ENCODE results near the gene SH2D3A.
"Not testable (repeated sequence)": the region's sequence is repeated elsewhere in the genome, so short reads cannot be mapped to it uniquely, and the experiment has no call there.

Gene SH2D3A

DNA sequence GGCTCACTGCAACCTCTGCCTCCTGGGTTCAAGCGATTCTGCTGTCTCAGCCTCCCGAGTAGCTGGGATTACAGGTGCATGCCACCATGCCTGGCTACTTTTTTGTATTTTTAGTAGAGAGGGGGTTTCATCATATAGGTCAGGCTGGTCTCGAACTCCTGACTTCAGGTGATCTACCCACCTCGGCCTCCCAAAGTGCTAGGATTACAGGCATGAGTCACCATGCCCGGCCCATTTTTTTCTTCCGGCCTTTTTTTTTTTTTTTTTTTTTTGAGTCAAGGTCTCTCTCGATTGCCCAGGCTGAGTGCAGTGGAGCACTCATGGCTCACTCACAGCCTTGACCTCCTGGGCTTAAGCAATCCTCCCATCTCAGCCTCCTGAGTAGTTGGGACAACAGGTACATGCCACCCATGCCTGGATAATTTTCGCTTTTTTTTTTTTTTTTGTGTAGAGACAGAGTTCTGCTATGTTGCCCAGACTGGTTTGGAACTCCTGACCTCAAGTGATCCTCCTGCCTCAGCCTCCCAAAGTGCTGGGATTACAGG is 4.9 kb downstream of the SH2D3A start:
- not testable (repeated sequence) for DNase-seq (ENCODE audit: low read depth in 2 of 2, low spot score in 1 of 2)

DNA sequence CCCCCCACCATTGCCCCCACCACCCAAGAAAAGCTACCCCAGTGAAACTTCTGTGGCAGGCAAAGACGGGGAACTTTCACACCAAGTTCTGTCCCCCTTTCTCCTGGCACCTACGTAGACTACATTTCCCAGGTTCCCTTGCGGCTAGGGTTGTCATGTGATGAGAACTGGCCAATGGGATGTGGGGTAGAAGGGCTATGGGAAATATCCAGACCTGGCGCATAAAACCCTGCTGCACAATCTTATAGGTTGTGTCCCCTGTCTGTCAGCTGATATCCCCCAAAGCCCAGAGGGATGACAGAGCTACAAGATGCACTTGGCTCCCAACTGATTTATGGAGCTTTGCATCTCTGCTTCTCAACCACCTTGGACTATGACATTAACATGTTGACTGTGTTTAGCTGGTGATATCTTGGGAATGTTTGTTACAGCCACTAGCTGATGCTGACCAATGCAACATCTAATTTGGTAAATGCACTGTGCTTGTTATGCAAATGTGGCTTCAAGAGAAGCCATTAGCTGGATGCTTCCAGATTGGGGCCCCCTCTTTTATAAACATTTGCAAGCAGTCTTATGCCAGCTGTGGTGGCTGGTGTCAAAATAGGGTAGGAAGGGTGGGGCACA is 6.1 kb downstream of the SH2D3A start:
- DNase-seq (ENCODE audit: low read depth in 2 of 2, low spot score in 1 of 2), result no peak

- no peak for DNase-seq (ENCODE audit: low read depth in 2 of 2, low spot score in 1 of 2)
Observed at GRCh38 chr19:6760606-6761005, 6.6 kb downstream of the SH2D3A start.

DNA sequence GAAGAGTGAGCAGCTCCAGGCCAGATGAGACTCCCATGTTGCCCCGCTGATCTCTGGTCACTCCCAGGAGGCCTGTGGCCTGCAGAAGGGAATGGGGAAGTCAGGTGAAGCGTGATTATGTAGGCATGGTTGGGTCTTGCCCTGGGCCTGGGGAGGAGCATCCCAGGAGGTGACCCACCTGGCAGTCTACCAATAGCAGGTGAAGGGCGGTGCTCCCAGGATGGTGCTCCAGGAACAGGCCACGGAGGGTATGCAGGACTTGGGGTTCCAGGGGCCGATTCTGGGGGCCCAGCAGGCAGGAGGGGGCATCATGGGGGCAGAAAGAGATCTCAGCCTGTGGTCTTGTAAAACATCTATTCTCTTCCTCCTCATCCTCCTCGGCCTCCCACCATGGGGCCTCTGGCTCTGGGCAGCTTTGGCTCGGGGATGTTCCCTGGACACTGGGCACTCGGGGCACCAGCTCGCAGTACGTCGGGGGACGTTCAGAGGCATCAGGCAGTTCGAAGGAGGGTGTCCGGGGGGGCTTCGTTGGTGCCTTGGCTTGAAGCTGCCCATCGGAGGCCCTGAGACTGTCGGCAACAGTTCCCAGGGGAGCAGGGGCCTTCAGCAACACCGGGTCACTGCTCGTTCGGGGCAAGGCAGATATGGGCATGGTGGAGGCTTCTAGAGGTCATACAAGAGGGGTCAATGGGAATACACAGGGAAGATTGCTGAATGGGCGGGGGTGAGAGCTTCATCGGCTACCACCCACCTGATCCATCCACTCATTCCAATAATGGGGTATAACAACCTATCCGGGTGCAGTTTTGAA is 12.4 kb downstream of the SH2D3A start:
- DNase-seq (ENCODE audit: low read depth in 2 of 2, low spot score in 1 of 2), result no peak

DNA sequence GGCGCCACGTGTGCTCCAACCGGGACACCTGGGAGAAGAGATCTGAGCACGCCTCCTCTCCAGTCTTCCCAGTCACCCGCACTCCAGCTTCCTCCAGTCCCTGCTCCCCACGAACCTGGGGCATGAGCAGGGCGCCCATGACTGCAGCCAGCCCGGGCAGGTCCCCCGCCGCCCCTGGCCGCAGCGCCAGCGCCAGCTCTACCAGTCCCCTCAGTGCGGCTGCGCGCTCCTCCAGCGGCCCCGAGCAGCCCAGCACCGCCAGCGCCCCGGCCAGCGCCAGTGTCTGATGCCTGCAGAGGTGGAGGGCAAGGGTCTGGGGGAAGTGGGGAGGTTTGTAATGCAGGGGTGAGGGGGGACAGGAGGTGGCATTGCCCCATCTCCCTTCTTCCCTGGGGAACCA is 13.1 kb downstream of the SH2D3A start:
- no peak for DNase-seq (ENCODE audit: low read depth in 2 of 2, low spot score in 1 of 2)

DNA sequence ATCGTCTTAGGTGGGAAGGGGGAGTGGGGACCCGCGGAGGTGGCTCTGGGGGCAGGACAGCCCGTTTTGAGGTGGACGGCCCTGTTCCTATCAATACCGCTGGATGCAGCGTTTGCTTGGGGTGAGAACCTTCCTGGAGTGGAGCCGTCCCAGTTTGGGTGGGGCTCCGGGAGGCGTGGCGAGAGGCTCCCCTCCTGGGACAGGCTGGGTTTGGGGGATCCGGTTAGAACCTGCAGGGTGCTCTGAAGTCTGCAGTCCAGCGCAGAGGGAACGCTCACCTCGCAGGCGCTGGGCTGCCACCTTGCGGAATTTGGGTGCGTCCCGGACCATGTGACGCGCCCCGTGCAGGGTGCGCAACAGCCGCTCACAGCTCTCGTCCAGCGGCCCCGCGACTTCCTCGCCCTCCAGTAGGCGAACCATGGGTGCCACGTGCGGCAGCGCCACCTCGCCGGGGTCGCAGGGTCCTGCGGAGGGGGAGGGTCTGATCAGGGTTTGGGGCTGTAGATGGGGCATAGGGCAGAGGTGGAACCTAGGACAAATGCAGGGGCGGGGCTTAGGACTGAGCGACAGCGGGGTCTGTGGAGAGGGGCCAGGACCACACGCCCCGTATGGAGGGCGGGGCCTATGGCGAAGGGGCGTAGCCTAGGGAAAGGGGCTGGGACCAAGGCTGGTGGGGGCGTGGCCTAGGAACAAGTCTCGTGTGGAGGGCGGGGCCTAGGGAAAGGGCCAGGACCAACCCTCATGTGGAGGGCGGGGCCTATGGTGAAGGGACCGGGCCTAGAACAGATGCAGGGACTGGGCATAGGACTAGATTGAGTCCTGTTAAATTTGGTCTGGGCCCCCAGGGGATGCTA is 13.8 kb downstream of the SH2D3A start:
- DNase-seq (ENCODE audit: low read depth in 2 of 2, low spot score in 1 of 2), result peak; percentile 43 to 50

DNA sequence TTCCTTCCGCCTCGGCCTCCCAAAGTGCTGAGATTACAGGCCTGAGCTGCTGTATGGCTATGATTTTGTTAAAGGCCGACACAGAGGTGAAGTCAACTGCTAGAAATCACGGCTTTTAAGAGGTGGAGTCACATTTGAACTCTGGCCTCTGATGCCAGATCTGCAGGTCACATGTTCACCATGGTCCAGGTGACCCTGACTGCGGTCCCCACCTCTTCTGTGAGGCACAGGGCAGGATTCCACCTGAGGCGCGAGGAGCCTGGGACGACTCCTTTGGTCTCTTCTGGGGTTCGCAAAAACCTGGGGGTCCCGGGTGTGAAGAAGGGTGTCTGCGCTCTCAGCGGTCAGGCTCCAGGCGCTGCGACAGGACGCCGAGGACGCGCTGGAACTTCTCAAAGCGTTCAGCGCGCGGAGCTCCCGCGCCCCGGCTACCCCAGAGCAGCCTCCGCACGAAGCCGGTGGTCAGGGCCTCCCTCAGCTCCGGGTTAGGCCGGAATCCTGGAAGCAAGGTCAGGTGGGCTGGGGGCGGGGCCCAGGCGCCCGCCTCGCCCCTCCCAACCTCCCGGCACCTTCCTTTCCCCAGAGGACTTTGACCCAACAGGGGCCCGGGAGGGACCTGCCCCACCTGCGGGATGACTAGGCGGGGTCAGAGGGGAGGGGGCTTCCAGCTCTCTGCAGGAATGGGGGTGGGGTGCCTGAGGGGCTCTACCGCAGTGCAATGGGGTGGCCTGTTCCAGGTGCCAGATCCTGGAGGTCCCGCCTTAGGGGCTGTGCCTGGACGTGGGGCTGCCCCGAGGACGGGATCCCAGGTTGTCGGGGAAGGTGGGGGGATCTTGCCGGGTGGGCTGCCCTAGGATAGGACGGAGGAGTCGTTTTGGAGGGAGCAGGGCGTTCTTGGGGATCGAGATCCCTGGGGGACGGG is 14.7 kb downstream of the SH2D3A start:
- no peak for DNase-seq (ENCODE audit: low read depth in 2 of 2, low spot score in 1 of 2)

- DNase-seq (ENCODE audit: low read depth in 2 of 2, low spot score in 1 of 2), result no peak
Observed at GRCh38 chr19:6751189-6751588, 16.0 kb downstream of the SH2D3A start.

GRCh38 chr19:6750062-6750461 is 17.2 kb downstream of the SH2D3A start:
- no peak for DNase-seq (ENCODE audit: low read depth in 2 of 2, low spot score in 1 of 2)

GRCh38 chr19:6748543-6748942 is 18.7 kb downstream of the SH2D3A start:
- DNase-seq (ENCODE audit: low read depth in 2 of 2, low spot score in 1 of 2), result not testable (repeated sequence)

DNA sequence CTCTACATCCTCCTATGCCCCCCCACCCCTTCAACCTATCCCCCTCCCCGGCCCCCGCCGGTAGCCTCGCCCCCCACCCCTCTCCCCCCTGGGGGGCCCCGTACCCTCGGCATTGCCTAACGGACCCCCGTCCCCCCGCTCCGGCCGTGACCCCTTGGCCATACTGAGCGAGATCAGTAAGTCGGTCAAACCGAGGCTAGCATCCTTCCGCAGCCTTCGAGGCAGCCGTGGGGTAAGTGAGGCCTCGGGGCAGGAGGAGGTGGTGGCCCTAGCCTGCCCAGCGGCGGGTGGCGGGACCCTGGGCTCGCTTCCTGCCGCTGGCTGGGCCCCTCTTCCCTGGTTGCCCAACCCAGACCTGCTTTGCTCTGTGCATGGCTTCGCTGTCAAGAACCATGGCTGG is 21.3 kb downstream of the SH2D3A start:
- DNase-seq (ENCODE audit: low read depth in 2 of 2, low spot score in 1 of 2), result no peak

DNA sequence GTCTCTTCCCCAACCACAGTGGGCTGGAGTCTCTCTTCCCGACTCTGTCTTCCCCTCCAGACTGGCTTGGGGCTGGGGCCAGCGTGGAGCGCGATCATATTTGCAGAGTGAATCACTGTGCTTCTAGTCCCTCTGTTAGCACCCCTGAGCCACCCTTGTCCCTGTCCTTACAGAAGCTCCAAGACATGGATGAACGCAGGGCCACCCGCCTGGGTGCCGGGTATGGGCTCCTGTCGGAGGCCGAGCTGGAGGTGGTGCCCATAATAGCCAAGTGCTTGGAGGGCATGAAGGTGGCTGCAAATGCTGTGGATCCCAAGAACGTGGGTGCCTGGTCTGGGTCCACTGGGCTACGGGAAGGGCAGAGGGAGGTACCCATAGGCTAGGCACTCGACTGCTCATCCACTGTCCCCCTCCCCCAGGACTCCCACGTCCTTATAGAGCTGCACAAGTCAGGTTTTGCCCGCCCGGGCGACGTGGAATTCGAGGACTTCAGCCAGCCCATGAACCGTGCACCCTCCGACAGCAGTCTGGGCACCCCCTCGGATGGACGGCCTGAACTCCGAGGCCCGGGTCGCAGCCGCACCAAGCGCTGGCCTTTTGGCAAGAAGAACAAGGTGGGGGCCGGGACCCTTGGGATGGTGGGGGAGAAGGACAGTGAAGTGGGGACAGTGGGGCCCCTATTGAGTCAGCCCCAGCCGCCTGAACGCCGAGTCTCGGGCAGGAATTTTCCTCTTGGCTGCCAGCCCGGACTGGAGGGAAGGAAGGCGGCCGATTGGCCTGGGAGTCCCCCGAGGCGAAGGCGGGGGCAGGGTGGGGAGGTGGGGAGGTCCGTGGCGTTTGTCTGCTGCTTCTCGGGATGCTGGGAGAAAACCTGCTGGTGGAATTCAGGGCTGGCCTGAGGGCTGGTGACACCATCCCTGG is 22.6 kb downstream of the SH2D3A start:
- DNase-seq (ENCODE audit: low read depth in 2 of 2, low spot score in 1 of 2), result no peak

DNA sequence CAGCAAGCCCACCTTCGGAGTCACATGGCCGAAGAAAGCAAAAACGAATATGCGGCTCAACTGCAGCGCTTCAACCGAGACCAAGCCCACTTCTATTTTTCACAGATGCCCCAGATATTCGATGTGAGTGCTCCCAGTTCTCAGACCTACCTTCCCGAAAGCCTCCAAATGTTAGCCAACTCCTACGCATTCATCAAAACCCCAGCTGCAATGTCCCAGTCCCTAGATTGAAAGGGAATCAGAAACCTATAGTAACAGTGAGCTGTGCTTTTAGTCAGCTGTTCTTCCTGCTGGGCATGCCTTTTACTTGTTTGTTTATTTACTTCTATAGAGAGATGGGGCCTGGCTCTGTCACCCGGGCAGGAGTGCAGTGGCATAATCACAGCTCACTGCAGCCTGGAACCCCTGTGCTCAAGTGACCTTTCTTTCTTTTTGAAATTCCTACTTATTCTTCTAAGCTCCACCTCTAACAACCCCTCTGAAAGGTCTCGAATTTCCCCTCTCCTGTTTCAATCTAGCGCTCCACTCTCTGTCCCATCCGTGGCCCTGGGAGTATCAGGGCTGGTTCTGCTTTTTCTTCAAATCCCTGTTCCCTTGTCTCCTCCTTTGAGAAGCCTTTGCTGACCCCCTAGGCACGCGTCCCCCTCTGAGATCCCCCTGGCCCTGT is 23.4 kb downstream of the SH2D3A start:
- DNase-seq (ENCODE audit: low read depth in 2 of 2, low spot score in 1 of 2), result no peak

- DNase-seq (ENCODE audit: low read depth in 2 of 2, low spot score in 1 of 2), result no peak
Observed at GRCh38 chr19:6743066-6743465, 24.2 kb downstream of the SH2D3A start.

- DNase-seq (ENCODE audit: low read depth in 2 of 2, low spot score in 1 of 2), result no peak
Observed at GRCh38 chr19:6740589-6741343, 26.5 kb downstream of the SH2D3A start.

DNA sequence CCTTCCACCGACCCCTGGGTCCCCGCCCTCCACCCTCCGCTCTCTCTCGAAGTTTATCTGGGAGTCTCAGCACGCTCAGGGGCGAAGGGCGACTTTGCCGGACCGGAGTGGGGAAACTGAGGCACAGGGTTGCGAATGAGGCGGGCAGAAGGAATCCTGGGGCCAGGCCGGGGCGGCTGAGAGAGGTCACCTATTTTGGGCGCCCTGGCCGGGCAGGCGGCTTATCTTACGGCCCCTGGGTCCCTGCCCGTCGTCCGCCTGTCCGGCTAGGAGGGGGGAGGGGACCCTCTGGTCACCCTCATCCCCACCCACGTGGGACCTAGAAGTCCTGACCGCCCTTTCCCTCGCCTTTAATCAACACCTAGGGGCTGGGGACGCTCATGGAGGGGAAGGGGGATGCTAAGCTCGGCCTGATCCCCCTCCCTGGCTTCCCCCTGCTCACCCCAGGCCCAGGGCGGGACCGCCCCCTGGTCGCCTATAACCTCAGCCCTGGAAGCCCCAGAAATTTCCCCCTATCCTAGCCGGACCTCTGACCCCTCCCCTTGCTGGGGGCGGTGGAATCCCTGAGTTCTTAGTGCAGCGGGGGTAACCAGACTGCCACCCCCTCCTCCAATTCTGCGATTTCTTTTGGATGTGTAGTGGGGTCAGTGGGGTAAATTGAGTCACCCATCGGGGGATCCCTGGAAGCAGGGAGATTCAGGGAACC is 27.2 kb downstream of the SH2D3A start:
- DNase-seq (ENCODE audit: low read depth in 2 of 2, low spot score in 1 of 2), result no peak

DNA sequence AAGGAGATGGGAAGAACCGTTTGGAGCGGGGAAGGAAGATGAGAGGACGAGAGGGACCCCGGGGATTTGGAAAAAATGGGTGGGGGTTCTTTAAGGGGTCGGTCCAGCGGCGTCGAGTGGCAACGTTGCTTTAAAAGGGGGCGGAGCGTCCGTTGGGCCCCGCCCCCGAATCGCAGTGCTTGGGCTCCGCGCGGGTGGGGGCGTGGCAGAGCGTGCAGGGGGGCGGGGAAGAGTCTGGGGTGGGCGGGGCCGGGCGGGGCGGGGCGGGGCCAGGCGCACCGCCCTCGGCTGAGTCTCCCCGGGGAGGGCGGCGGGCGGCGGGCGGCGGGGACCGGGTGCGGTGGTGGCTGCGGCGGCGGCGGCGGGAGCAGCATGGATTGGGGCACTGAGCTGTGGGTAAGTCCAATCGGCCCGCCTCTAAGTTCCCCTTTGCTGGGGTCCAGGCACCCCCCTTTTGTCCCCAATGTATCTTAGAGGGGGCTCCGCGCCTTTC is 27.8 kb downstream of the SH2D3A start, which contains the start of gene TRIP10:
TRIP10 (plus strand) TSS at position 291 of the 493 bp plus-strand sequence; CDS start at position 373, 82 bp downstream.
- peak; percentile 48 to 63 for DNase-seq (ENCODE audit: low read depth in 2 of 2, low spot score in 1 of 2)
